ENCODE data around the gene BRI3BP.
"Not testable (repeated sequence)": the region's sequence is repeated elsewhere in the genome, so short reads cannot be mapped to it uniquely, and the experiment has no call there.

The BRI3BP gene

DNA sequence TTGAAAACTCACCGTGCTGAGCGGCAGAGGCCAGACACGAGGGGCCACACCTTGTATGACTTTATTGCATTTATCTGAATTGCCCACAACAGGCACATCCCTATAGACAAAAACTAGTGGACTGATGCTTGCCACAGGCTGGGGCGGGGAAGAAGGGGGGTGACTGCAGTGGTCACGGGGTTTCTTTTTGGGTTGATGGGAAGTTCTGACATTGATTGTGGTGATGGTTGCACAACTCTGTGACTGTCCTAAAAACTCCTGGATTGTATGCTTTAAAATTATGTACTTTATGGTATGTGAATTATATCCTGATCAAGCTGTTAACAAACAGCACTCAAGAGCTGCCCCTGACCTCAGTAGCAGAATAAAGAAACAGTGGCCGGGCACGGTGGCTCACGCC, 30.2 kb upstream of the BRI3BP start:
- no peaks in the 10 kb centered on the region for H3K9me3 Mint-ChIP-seq
- ATAC-seq (replicated peaks) (no peak), DNase-seq (no peak)
- H3K36me3 Mint-ChIP-seq (ENCODE audit: insufficient read depth), result peaks cover 92% of the 10 kb centered on the region
- H3K27ac Mint-ChIP-seq, result no peak overlapping the region
- no peak overlapping the region for H3K4me3 Mint-ChIP-seq
- H3K27me3 Mint-ChIP-seq, result no peaks in the 10 kb centered on the region
- no peaks in the 10 kb centered on the region for H3K4me1 Mint-ChIP-seq (ENCODE audit: low read depth in 2 of 2)

DNA sequence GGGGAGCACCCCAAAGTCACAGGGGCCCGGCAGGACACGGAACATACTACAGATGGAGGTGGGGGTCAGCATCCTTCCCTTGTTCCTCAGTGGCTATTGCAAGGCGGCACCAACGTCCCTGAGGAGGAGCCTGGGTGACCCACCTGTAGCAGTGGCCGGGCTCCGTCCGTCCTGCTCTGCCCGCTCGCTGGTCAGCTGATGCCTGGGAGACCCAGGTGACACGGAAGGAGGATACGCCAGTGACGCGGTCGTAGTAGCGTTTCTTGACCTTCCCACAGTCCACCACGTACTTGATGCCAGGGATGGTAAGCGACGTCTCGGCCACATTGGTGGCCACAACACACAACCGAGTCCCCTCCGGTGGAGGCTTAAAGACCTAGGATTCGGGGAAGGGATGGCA, 29.2 kb upstream of the BRI3BP start:
- Mint-ChIP-seq H3K27me3 (no peaks in the 10 kb centered on the region), H3K4me3 (no peak overlapping the region), H3K27ac (no peak overlapping the region), H3K36me3 (ENCODE audit: insufficient read depth) (peaks cover 89% of the 10 kb centered on the region), H3K9me3 (no peaks in the 10 kb centered on the region), H3K4me1 (ENCODE audit: low read depth in 2 of 2) (no peaks in the 10 kb centered on the region)
- DNase-seq (no peak), ATAC-seq (replicated peaks) (no peak)

DNA sequence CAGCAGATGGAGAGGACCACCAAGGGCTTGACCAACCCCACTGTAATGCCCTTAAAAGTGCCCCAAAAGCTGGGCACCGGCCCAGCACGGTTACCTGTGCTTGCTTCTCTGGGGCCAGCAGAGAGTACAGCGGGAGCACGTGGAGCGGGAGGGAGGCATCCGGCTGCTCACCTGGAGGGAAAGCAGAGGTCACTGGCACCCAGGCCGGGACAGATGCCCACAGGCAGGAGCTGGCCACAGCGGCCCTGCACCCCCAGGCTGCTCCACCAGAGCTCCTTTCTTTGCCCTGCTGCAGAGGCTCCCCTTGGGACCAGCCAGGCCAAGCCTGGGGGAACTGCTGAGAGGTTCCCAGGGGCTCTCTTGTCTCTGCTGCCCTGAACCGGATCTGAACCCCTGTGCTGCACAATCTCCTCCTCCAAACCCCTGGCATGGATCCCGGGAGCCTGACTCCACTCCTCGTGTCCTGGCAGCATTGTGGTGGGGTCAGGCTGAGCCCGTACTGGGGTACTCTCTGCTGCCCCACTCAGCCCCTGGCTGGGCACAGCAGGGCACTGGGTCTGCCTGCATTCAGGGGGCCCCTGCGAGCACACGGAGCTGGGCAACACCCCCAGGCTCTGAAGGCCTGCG, 28.5 kb upstream of the BRI3BP start:
- Mint-ChIP-seq H3K27ac (peak overlapping the region in 1 of 2 donors; percentile 62), H3K36me3 (ENCODE audit: insufficient read depth) (peaks cover 87% of the 10 kb centered on the region), H3K4me3 (no peak overlapping the region), H3K4me1 (ENCODE audit: low read depth in 2 of 2) (no peaks in the 10 kb centered on the region), H3K27me3 (no peaks in the 10 kb centered on the region), H3K9me3 (no peaks in the 10 kb centered on the region)
- DNase-seq (no peak), ATAC-seq (replicated peaks) (no peak)

DNA sequence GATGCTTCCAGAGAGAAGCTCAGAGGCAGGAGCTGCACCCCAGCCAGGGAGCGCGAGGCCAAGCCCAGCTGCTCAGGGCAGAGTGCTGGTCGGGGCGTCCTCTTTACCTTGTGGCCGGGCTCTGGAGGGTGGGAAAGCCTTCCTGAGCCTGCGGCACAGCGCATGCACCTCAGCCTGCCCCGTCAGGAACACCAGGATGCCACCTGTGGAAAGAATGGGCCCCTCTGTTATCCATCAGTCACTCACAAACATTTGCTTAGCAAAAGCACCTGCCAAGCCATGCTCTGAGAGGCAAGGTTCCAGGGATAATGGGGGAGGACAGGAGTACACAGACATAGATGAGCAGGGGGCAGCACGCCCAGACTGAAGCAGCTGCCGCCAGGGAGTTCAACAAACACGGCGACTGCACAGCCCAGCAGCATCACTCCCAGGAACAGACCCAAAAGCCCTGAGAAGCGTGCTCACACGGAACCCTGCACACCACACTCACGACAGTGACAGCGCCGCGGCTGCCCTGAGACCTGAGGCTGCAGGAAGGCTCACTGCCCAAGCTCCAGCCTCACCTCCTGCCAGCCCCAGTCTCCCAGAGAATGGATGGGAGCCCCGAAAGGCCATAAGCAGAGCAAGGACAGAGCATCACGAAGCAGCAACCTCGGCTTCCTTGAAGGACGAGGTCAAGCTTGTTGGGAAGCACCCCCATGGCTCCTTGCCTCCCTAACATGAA, 26.3 kb upstream of the BRI3BP start:
- no peak overlapping the region for H3K4me3 Mint-ChIP-seq
- DNase-seq (no peak), ATAC-seq (replicated peaks) (no peak)
- no peaks in the 10 kb centered on the region for H3K4me1 Mint-ChIP-seq (ENCODE audit: low read depth in 2 of 2)
- H3K9me3 Mint-ChIP-seq, result no peaks in the 10 kb centered on the region
- peak overlapping the region in 1 of 2 donors; percentile 20 for H3K27ac Mint-ChIP-seq
- H3K36me3 Mint-ChIP-seq (ENCODE audit: insufficient read depth), result peaks cover 84% of the 10 kb centered on the region
- no peaks in the 10 kb centered on the region for H3K27me3 Mint-ChIP-seq

DNA sequence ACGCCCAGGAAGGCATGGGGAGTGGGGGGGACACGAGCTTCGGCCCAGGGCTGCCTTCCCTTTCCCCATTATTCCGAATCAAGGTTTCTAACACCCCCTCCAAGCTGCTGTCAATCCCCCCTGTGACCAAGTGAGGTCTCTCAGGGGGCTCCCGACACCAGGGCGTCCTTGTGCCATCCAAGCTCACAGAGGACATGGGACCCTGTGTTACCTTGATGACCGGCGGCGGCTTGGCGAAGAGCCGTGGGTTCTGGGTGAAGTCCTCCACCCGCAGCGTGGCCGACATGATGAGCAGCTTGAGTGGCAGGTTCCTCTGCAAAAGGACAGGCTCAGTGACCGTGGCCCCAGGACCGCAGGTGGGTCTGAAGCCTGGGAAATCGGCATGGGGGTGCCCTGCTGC, 24.8 kb upstream of the BRI3BP start:
- Mint-ChIP-seq H3K36me3 (ENCODE audit: insufficient read depth) (peaks cover 70% of the 10 kb centered on the region), H3K9me3 (no peaks in the 10 kb centered on the region), H3K27ac (no peak overlapping the region), H3K4me1 (ENCODE audit: low read depth in 2 of 2) (no peaks in the 10 kb centered on the region), H3K27me3 (no peaks in the 10 kb centered on the region), H3K4me3 (no peak overlapping the region)
- DNase-seq (no peak), ATAC-seq (replicated peaks) (no peak)

DNA sequence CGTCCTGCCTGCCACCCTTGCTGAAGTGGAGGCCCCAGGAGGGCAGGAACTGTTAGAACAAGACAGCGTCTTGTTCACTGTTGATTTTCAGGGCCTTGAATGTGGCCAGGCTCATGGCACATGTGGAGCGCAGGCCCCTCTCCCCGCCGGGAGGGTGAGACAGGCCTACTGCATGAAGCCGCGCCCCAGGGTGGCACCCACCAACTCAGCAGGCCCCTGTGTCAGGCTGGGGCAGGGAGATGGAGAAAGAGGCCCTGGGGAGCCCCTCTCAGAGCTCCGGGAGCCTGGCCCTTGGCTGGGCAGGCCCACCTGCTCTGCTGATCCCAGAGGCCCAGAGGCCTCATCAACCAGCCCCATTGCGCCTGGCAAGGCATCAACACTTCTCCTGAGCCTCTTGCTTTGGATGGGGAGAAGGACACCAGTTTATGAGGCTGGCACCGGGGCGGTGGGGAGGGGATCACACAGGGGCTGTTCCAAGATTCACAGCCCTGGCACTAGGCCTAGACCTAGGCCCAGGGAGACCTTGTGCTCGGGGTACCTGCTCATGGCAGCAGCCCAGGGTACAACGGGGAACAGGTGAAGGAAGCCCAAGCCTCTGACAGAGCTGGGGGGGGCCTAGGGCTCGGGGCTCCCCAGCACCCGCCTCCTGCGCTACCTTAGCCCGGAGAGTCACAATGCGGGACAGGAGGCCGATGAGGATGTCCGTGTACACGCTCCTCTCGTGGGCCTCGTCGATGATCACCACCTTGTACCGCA, 22.6 kb upstream of the BRI3BP start:
- Mint-ChIP-seq H3K36me3 (ENCODE audit: insufficient read depth) (peaks cover 70% of the 10 kb centered on the region), H3K4me3 (no peak overlapping the region), H3K27ac (no peak overlapping the region), H3K27me3 (no peaks in the 10 kb centered on the region), H3K9me3 (no peaks in the 10 kb centered on the region), H3K4me1 (ENCODE audit: low read depth in 2 of 2) (no peaks in the 10 kb centered on the region)
- DNase-seq (no peak), ATAC-seq (replicated peaks) (no peak)

DNA sequence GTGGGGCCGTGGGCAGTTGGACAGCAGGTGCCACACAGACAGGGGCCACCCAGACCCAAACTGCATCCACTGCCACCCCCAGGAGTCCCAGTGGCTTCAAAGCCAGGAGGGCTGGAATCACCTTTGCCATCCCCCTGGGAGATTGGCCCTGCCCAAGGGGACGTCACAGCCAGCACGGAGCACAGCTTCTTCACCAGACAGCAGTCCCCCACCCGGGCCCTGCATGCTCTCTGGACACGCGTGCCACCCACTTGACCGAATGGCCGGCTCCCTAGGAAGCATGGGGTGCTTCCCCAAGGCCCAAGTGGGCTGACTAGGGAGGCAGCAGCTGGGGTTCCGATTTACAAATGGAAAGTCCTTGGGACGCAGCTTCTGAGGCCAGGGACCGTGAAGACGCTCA, 21.8 kb upstream of the BRI3BP start:
- DNase-seq, result no peak
- ATAC-seq (replicated peaks), result no peak
- Mint-ChIP-seq H3K9me3 (no peaks in the 10 kb centered on the region), H3K4me3 (no peak overlapping the region), H3K36me3 (ENCODE audit: insufficient read depth) (peaks cover 67% of the 10 kb centered on the region), H3K4me1 (ENCODE audit: low read depth in 2 of 2) (no peaks in the 10 kb centered on the region), H3K27ac (no peak overlapping the region), H3K27me3 (no peaks in the 10 kb centered on the region)

DNA sequence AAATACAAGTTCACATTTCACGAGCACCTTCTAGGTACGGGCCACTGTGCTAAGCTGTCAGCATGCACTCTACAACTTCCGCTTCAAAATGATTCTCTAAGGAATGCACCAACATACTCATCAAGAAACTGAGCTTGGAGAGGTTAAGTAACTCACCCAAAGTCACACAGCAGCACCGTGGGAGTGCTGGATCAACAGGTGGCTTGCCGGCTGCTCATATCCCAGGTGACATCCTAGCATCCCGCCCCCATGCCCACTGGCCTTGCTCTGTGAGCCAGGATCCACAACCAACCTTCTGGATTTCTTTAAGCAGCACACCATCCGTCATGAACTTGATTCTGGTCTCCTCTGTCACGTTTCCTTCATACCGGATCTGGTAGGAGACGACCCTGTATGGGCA, 21.2 kb upstream of the BRI3BP start:
- Mint-ChIP-seq H3K9me3 (no peaks in the 10 kb centered on the region), H3K4me1 (ENCODE audit: low read depth in 2 of 2) (no peaks in the 10 kb centered on the region), H3K4me3 (no peak overlapping the region), H3K27ac (no peak overlapping the region), H3K36me3 (ENCODE audit: insufficient read depth) (peaks cover 68% of the 10 kb centered on the region), H3K27me3 (no peaks in the 10 kb centered on the region)
- ATAC-seq (replicated peaks) (no peak), DNase-seq (no peak)

DNA sequence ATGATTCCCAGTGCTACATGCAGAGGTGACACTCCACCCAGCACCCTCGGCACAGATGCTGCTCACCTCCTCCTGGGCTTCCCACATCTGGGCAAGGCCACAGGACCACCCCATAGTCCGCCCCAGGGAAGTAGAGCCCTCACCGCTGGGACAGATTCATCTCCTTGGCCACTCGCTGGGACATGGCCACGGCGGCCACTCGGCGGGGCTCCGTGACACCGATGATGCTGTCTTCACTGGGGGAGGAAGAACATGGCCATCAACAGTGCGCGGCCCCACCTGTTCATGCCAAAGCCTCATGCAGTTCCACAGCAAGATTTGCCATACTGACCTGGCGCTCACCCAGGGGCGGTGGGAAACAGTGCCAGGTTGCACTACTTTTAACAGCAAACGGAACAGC, 18.2 kb upstream of the BRI3BP start:
- Mint-ChIP-seq H3K36me3 (ENCODE audit: insufficient read depth) (peaks cover 67% of the 10 kb centered on the region), H3K27me3 (no peaks in the 10 kb centered on the region), H3K27ac (no peak overlapping the region), H3K4me1 (ENCODE audit: low read depth in 2 of 2) (no peaks in the 10 kb centered on the region), H3K9me3 (no peaks in the 10 kb centered on the region), H3K4me3 (no peak overlapping the region)
- DNase-seq (no peak), ATAC-seq (replicated peaks) (no peak)

DNA sequence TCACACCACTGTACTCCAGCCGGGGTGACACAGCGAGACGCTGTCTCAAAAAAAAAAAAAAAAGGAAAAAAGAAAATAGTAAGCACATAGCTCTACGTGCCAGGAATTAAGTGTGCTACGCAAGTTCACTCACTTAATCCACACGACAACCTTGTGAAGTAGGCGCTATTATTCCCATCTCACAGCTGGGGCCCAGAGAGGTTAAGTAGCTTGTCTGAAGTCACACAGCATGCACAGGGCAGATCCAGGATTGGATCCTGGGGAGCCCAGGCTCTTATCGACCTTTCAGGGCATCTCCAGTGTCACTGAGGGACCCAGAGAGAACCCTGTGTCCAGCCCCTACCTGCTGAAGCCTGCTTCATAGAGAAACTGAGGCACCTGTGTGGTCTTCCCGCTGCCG, 16.4 kb upstream of the BRI3BP start:
- ATAC-seq (replicated peaks), result no peak
- Mint-ChIP-seq H3K27me3 (no peaks in the 10 kb centered on the region), H3K36me3 (ENCODE audit: insufficient read depth) (peaks cover 61% of the 10 kb centered on the region), H3K9me3 (no peaks in the 10 kb centered on the region), H3K4me1 (ENCODE audit: low read depth in 2 of 2) (peaks cover 0 to 3% of the 10 kb centered on the region in 2 donors), H3K4me3 (no peak overlapping the region), H3K27ac (no peak overlapping the region)
- DNase-seq, result no peak

DNA sequence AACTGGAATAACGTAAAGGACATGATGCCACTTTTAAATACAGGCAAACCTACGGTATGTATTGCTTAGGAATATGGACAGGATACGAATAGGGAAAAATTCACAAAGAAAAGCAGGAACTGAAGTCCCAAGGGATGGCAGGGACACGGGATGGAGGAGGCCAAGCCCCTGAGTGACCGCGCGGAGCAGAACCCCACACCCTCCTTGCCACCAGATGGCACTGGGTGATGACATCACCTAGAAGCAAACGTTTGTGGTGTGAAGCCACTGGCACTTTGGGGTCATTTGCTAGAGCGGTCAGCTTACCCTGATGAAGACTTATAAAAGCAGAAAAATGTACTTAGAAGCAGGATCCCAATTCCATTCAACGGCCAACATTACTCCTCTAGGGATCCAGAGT, 13.9 kb upstream of the BRI3BP start:
- Mint-ChIP-seq H3K4me3 (no peak overlapping the region), H3K27ac (peak overlapping the region in 1 of 2 donors; percentile 49), H3K9me3 (no peaks in the 10 kb centered on the region), H3K4me1 (ENCODE audit: low read depth in 2 of 2) (peaks cover 0 to 3% of the 10 kb centered on the region in 2 donors), H3K36me3 (ENCODE audit: insufficient read depth) (peaks cover 73% of the 10 kb centered on the region), H3K27me3 (no peaks in the 10 kb centered on the region)
- DNase-seq, result no peak
- ATAC-seq (replicated peaks), result no peak

DNA sequence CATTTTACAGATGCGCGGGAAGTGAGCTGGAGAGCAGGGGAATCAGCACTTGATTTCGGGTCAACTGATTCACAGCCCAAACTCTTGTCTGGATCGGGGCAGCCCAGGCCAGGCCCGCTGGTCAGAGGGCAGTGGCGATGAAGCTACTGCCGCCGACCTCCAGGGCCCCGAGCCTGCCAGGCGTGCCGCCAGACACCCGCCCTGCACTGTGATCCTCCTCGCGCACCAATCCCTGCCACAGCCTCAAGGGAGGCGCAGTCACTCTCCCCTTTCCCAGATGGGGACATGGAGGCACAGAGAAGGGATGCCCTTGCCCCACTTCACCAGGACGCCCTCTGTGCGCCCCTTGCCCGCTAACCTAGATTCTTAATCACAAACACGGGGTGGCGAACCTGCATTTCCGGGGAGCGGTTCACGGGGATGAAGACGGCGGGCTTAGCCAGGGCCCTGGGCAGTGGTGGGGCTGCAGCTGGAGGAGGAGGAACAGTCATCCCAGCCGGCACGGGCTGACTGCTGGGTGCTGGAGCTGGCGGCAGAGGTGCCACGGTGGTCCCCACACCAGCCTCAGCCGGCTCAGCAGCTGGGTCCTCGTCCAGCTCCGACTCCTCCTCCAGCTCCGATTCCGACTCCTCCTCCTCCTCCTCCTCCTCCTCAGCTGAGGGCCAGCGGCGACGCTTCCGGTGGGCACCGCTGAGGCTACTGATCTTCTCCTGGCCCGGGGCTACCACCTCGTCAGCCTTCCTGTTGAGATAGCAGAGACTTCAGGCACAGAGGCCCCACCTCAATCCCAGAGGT, 13.2 kb upstream of the BRI3BP start:
- Mint-ChIP-seq H3K27me3 (no peaks in the 10 kb centered on the region), H3K36me3 (ENCODE audit: insufficient read depth) (peaks cover 74% of the 10 kb centered on the region)

DNA sequence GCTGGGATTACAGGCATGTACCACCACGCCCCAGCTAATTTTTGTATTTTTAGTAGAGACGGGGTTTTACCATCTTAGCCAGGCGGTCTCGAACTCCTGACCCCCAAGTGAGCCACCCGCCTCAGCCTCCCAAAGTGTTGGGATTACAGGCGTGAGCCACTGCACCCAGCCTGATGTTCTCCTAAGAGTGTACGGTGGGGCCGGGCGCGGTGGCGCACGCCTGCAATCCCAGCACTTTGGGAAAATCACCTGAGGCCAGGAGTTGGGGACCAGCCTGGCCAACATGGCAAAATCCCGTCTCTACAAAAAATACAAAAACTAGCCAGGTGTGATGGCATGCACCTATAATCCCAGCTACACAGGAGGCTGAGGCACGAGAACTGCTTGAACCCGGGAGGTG, 6.6 kb upstream of the BRI3BP start:
- ATAC-seq (replicated peaks); H3K27ac Mint-ChIP-seq; H3K4me3 Mint-ChIP-seq; DNase-seq; H3K9me3 Mint-ChIP-seq; H3K27me3 Mint-ChIP-seq: not testable (repeated sequence)
- Mint-ChIP-seq H3K36me3 (ENCODE audit: insufficient read depth) (peaks cover 51% of the 10 kb centered on the region), H3K4me1 (ENCODE audit: low read depth in 2 of 2) (peaks cover 13% of the 10 kb centered on the region in 2 donors)

More for the DNA sequence above, 13.2 kb upstream of the BRI3BP start:
- Mint-ChIP-seq H3K9me3 (no peaks in the 10 kb centered on the region), H3K27ac (peak overlapping the region in 1 of 2 donors; percentile 49), H3K4me1 (ENCODE audit: low read depth in 2 of 2) (peaks cover 0 to 6% of the 10 kb centered on the region in 2 donors), H3K4me3 (no peak overlapping the region)
- no peak for DNase-seq
- no peak for ATAC-seq (replicated peaks)
